Activated T-helper 17 cell treated with anti-CD3 and anti-CD28 coated beads, Interleukin-2, amount 50 U/mL, for 72 hours (primary cell): Measurements from ENCODE around the gene CDH13. TPM values are rescaled to one million over a fixed set of nuclear protein-coding genes. Genes with fewer than 3 reads are reported as not detected.
A peak's percentile ranks its signal among the peaks of the same experiment; 100 is the strongest.

ENCODE experiments used
- ATAC-seq: fragments of 150-1000 bp; cut with Tn5 transposase; replicated peaks from 2 replicates; pipeline ENCODE4 v1.10.0; 2021; ENCODE audit warnings: mild to moderate bottlenecking, moderate library complexity
- H3K27ac Mint-ChIP-seq: one replicate; pipeline ENCODE4 v1.8.0; 2022; ENCODE audit warnings: mixed read lengths
- H3K27me3 Mint-ChIP-seq: one replicate; pipeline ENCODE4 v1.8.0; 2022; ENCODE audit warnings: mixed read lengths
- H3K36me3 Mint-ChIP-seq: one replicate; pipeline ENCODE4 v1.8.0; 2022; ENCODE audit warnings: low read depth, mild to moderate bottlenecking, mixed read lengths
- H3K4me1 Mint-ChIP-seq: one replicate; pipeline ENCODE4 v1.8.0; 2022; ENCODE audit warnings: mixed read lengths
- H3K4me3 Mint-ChIP-seq: one replicate; pipeline ENCODE4 v1.8.0; 2022; ENCODE audit warnings: mild to moderate bottlenecking, mixed read lengths
- H3K9me3 Mint-ChIP-seq: one replicate; pipeline ENCODE4 v1.8.0; 2022; ENCODE audit warnings: mixed read lengths
- total RNA-seq, 2 donors: library from RNA; stranded (reverse); gene quantifications; one replicate each; pipeline ENCODE4 v1.2.3, GENCODE V29; 2022

The CDH13 gene
- total RNA-seq, 2 donors from 2014 or later: not detected

- Mint-ChIP-seq H3K27ac (no peak overlapping the region), H3K9me3 (peaks cover 5% of the 10 kb centered on the region)
Measured at GRCh38 chr16:83418565-83418964, 791.8 kb downstream of the CDH13 start.

DNA sequence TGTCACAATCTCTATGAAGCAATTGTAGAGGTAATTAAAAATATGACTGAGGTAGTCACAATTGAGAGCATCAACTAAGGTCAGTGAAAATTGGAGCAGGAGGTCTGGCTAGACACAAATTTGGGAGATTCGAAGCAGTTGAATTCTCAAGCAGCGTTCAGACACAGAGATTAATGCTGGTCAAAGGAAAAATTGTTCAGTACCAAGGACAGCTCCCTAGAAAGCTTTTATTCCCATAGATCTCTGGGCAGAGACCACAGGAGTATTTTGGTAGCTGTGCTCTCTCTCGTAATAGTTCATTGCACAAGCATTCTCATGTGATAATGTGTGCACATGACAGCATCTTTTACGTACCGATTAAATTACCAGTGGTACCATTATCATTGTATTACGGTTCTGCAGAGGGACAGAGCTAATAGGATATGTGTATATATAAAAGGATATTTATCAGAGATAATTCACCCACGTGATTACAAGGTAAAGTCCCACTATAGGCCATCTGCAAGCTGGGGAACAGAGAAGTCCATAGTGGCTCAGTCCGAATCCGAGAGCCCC is 793.5 kb downstream of the CDH13 start:
- Mint-ChIP-seq H3K27me3 (no peaks in the 10 kb centered on the region), H3K27ac (no peak overlapping the region), H3K9me3 (peaks cover 5% of the 10 kb centered on the region), H3K4me3 (no peak overlapping the region), H3K4me1 (no peaks in the 10 kb centered on the region), H3K36me3 (no peaks in the 10 kb centered on the region)
- ATAC-seq: no peak

More at GRCh38 chr16:83418565-83418964, 791.8 kb downstream of the CDH13 start:
- H3K27me3 Mint-ChIP-seq: no peaks in the 10 kb centered on the region
- no peak overlapping the region for H3K4me3 Mint-ChIP-seq
- H3K36me3 Mint-ChIP-seq: no peaks in the 10 kb centered on the region
- ATAC-seq: no peak
- no peaks in the 10 kb centered on the region for H3K4me1 Mint-ChIP-seq

DNA sequence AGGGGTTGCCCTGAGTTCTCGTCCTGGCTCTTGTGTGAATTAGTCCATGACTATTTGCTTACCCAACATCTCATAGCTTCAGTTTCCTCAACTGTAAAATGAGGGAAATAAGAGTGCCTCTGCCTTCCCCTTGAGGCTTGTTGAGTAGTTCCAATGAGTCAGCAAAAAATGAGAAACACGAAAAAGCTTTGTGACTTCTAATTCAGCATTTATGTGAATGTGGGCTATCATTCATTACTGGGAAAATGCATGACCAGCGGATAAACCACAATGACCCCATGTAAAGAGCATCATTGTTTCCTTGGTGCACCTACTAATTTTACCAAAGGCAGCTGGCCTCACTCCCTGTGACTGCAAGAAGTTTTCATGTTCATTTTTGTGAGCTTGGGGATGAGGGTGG is 806.4 kb downstream of the CDH13 start:
- no peak for ATAC-seq
- H3K4me3 Mint-ChIP-seq: no peak overlapping the region
- H3K27ac Mint-ChIP-seq: no peak overlapping the region
- no peaks in the 10 kb centered on the region for H3K4me1 Mint-ChIP-seq
- no peaks in the 10 kb centered on the region for H3K9me3 Mint-ChIP-seq
- H3K27me3 Mint-ChIP-seq: peaks cover 10% of the 10 kb centered on the region
- H3K36me3 Mint-ChIP-seq: no peaks in the 10 kb centered on the region

- Mint-ChIP-seq H3K4me3 (no peak overlapping the region), H3K36me3 (no peaks in the 10 kb centered on the region), H3K27me3 (peaks cover 10% of the 10 kb centered on the region), H3K4me1 (no peaks in the 10 kb centered on the region), H3K9me3 (no peaks in the 10 kb centered on the region), H3K27ac (no peak overlapping the region)
- no peak for ATAC-seq
Measured at GRCh38 chr16:83437036-83437435, 810.3 kb downstream of the CDH13 start.

GRCh38 chr16:83438326-83438725 is 811.6 kb downstream of the CDH13 start:
- no peak overlapping the region for H3K4me3 Mint-ChIP-seq
- peaks cover 10% of the 10 kb centered on the region for H3K27me3 Mint-ChIP-seq
- H3K4me1 Mint-ChIP-seq: no peaks in the 10 kb centered on the region
- no peak overlapping the region for H3K27ac Mint-ChIP-seq
- H3K36me3 Mint-ChIP-seq: no peaks in the 10 kb centered on the region
- no peak for ATAC-seq
- no peaks in the 10 kb centered on the region for H3K9me3 Mint-ChIP-seq

DNA sequence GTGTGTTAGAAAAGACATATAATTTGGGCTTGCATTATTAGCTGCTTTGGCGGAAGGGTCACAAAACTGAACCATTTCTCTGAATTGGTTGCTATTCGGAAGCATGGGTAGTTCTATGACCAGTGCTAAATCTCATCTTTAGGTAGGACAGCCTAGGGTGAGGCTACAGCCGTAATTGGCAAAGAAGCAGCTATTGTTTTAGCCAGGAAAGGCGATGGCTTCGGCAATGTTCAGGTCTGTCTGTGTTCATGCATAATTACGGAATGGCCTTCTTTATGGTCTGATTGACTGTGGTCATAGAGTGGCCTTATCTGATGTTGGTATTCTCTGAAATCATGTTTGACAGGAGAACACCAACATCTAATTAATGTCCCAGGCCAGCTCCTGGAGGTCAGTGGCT is 812.6 kb downstream of the CDH13 start:
- Mint-ChIP-seq H3K4me1 (no peaks in the 10 kb centered on the region), H3K9me3 (no peaks in the 10 kb centered on the region), H3K36me3 (no peaks in the 10 kb centered on the region), H3K27me3 (peaks cover 10% of the 10 kb centered on the region), H3K27ac (no peak overlapping the region), H3K4me3 (no peak overlapping the region)
- ATAC-seq: no peak

DNA sequence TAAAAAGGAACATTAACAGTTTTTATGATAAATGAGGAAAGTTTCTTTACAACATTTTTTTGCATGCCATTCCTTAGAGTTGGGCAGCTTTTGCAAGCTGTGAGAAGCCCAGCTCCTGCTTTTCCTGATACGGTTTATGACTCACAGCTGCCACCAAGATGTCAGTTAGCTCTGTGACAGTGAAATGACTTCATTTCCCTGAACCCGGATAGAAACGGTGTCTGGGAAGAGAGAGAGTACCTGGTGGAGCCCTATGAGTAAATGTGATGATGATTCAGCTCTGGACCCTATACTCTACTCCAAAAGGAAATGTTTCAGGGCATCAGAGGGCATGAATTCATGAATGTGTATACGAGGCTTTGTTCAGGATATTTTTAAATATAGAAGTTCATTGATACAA is 814.7 kb downstream of the CDH13 start:
- H3K36me3 Mint-ChIP-seq: no peaks in the 10 kb centered on the region
- H3K4me1 Mint-ChIP-seq: no peaks in the 10 kb centered on the region
- H3K9me3 Mint-ChIP-seq: no peaks in the 10 kb centered on the region
- H3K4me3 Mint-ChIP-seq: no peak overlapping the region
- H3K27me3 Mint-ChIP-seq: peaks cover 4% of the 10 kb centered on the region
- no peak for ATAC-seq
- H3K27ac Mint-ChIP-seq: no peak overlapping the region

- no peak overlapping the region for H3K27ac Mint-ChIP-seq
- H3K9me3 Mint-ChIP-seq: no peaks in the 10 kb centered on the region
- no peaks in the 10 kb centered on the region for H3K4me1 Mint-ChIP-seq
- ATAC-seq: no peak
- no peaks in the 10 kb centered on the region for H3K36me3 Mint-ChIP-seq
- H3K4me3 Mint-ChIP-seq: no peak overlapping the region
- H3K27me3 Mint-ChIP-seq: no peaks in the 10 kb centered on the region
Measured at GRCh38 chr16:83443972-83444371, 817.2 kb downstream of the CDH13 start.

- Mint-ChIP-seq H3K27me3 (no peaks in the 10 kb centered on the region), H3K9me3 (no peaks in the 10 kb centered on the region), H3K4me3 (no peak overlapping the region), H3K27ac (no peak overlapping the region), H3K4me1 (no peaks in the 10 kb centered on the region), H3K36me3 (no peaks in the 10 kb centered on the region)
- no peak for ATAC-seq
Measured at GRCh38 chr16:83447560-83447959, 820.8 kb downstream of the CDH13 start.

- Mint-ChIP-seq H3K36me3 (no peaks in the 10 kb centered on the region), H3K4me1 (no peaks in the 10 kb centered on the region), H3K4me3 (no peak overlapping the region), H3K9me3 (no peaks in the 10 kb centered on the region), H3K27ac (no peak overlapping the region), H3K27me3 (no peaks in the 10 kb centered on the region)
- ATAC-seq: no peak
Measured at GRCh38 chr16:83449861-83450260, 823.1 kb downstream of the CDH13 start.

DNA sequence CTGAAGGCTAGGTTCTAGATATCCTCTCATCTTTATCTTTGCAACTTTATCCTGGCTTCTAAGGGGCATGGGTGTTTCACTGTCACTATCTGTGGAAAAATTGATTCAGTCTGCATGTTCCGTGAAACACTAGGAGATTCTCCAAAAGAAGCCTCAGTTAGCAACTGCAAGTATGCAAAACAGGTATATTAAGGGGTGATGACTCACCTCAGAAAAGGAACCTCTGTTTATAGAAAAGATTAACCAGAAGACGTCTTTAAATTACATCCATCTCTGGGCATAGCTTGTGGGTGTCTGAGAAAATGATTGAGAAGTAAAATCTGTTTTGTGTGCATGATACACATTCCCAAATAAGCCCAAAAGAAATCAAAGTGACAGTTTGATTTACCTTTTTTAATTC is 827.2 kb downstream of the CDH13 start:
- peaks cover 8% of the 10 kb centered on the region for H3K9me3 Mint-ChIP-seq
- no peaks in the 10 kb centered on the region for H3K4me1 Mint-ChIP-seq
- peaks cover 11% of the 10 kb centered on the region for H3K27me3 Mint-ChIP-seq
- no peak for ATAC-seq
- H3K36me3 Mint-ChIP-seq: no peaks in the 10 kb centered on the region
- no peak overlapping the region for H3K4me3 Mint-ChIP-seq
- H3K27ac Mint-ChIP-seq: no peak overlapping the region

- no peak overlapping the region for H3K4me3 Mint-ChIP-seq
Measured at GRCh38 chr16:83455716-83456115, 828.9 kb downstream of the CDH13 start.

GRCh38 chr16:83456934-83457333 is 830.2 kb downstream of the CDH13 start:
- ATAC-seq: no peak

More at GRCh38 chr16:83455716-83456115, 828.9 kb downstream of the CDH13 start:
- Mint-ChIP-seq H3K4me1 (no peaks in the 10 kb centered on the region), H3K36me3 (no peaks in the 10 kb centered on the region), H3K27ac (no peak overlapping the region), H3K27me3 (peaks cover 11% of the 10 kb centered on the region), H3K9me3 (peaks cover 8% of the 10 kb centered on the region)
- ATAC-seq: no peak

DNA sequence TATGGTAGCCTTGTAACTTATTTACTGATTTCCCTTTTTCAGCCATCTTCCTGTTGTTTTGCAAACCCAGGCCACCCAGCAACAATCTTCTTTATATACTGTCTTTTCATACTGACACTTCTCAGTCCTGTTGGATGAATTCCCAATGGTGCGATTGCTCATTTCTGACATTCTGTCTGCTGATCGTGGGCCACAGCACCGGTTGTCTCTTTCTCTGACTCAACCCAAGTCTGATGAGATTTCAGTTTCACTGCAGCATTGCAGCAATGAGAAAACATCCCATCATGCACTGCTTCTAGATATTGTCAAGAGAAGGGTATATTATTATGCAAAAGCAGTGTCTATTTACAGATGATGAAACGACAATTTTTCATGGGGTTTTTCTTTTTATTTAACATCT is 831.8 kb downstream of the CDH13 start:
- Mint-ChIP-seq H3K27me3 (peaks cover 11% of the 10 kb centered on the region), H3K27ac (no peak overlapping the region), H3K9me3 (peaks cover 8% of the 10 kb centered on the region), H3K4me1 (no peaks in the 10 kb centered on the region), H3K4me3 (no peak overlapping the region), H3K36me3 (no peaks in the 10 kb centered on the region)
- ATAC-seq: peak; percentile 37

More at GRCh38 chr16:83456934-83457333, 830.2 kb downstream of the CDH13 start:
- H3K27me3 Mint-ChIP-seq: peaks cover 11% of the 10 kb centered on the region
- peaks cover 8% of the 10 kb centered on the region for H3K9me3 Mint-ChIP-seq
- H3K27ac Mint-ChIP-seq: no peak overlapping the region
- no peak overlapping the region for H3K4me3 Mint-ChIP-seq
- no peaks in the 10 kb centered on the region for H3K36me3 Mint-ChIP-seq
- H3K4me1 Mint-ChIP-seq: no peaks in the 10 kb centered on the region

GRCh38 chr16:83464991-83465390 is 838.2 kb downstream of the CDH13 start:
- H3K4me3 Mint-ChIP-seq: no peak overlapping the region
- no peaks in the 10 kb centered on the region for H3K36me3 Mint-ChIP-seq
- H3K27ac Mint-ChIP-seq: no peak overlapping the region
- no peaks in the 10 kb centered on the region for H3K9me3 Mint-ChIP-seq
- no peaks in the 10 kb centered on the region for H3K4me1 Mint-ChIP-seq
- ATAC-seq: no peak
- no peaks in the 10 kb centered on the region for H3K27me3 Mint-ChIP-seq

GRCh38 chr16:83470416-83470815 is 843.6 kb downstream of the CDH13 start:
- H3K4me3 Mint-ChIP-seq: no peak overlapping the region
- H3K27me3 Mint-ChIP-seq: no peaks in the 10 kb centered on the region
- no peak overlapping the region for H3K27ac Mint-ChIP-seq
- H3K36me3 Mint-ChIP-seq: no peaks in the 10 kb centered on the region
- ATAC-seq: no peak
- no peaks in the 10 kb centered on the region for H3K4me1 Mint-ChIP-seq
- H3K9me3 Mint-ChIP-seq: no peaks in the 10 kb centered on the region
